DMS153 treated with DMSO at 0.1 percent for 48 hours (cell line): ENCODE data around the gene C2CD2L.
"Not testable (repeated sequence)": the region's sequence is repeated elsewhere in the genome, so short reads cannot be mapped to it uniquely, and the experiment has no call there.

ENCODE experiments used
- DNase-seq: peaks from one replicate; lab custom pipeline; 2025; ENCODE audit not compliant: unreplicated experiment; lab: John Stamatoyannopoulos, UW

The C2CD2L gene

DNA sequence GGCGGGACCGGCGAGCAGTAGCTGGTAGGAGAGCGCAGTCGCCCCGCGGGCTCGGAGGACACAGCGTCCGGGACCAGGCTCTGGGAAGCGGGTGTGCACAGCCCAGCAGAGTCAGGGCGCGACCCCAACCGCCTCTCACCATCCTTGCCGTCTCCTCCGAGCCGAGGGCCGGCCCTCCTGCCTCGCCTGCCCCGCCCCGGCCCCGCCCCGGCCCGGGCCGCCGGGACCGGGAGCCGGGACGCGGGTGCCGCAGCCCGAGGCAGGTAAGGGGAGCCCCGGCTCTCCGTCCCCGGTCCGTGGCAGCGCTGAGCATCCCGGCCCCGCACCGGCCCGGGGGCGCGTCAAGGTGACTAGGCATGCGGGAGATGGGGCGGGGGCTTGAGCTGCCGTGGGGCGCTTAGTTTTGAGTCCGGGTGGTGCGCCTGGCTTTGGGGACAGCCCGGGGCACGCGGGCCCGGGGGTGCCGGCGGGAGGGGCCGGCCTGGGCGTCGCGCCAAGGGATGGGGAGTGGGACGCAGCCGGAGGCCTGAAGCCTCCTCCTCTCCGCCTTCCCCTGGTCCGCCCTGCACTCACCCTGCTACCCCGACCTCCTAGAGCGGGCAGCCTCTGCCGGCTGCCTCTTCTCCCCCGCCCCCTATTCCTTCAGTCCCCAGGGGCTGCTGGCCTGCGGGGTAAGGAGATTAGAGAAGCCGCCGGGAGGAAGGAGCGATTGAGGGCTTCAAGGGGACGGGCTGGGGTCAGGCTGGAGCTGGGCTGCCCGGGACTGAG is 42.1 kb downstream of the C2CD2L start, which contains the start of gene ABCG4:
TSS of gene ABCG4 (plus strand) at position 35 of the 768 bp plus-strand sequence. CDS start 914 bp downstream, outside the sequence.
- DNase-seq = no peak

DNA sequence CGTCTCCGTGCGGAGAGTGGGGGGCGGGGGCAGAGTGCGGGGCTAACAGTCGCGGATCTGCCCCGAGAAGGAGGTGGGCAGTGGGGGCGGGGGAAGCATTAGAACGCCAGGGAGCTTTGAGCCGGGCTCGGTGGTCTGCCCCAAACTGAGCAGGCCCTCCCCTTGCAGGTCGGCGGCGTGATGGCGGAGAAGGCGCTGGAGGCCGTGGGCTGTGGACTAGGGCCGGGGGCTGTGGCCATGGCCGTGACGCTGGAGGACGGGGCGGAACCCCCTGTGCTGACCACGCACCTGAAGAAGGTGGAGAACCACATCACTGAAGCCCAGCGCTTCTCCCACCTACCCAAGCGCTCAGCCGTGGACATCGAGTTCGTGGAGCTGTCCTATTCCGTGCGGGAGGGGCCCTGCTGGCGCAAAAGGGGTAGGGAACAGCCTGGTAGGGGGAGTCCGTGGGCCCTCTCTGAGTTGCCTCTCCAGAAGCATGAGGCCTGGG is 42.7 kb downstream of the C2CD2L start:
- no peak for DNase-seq

DNA sequence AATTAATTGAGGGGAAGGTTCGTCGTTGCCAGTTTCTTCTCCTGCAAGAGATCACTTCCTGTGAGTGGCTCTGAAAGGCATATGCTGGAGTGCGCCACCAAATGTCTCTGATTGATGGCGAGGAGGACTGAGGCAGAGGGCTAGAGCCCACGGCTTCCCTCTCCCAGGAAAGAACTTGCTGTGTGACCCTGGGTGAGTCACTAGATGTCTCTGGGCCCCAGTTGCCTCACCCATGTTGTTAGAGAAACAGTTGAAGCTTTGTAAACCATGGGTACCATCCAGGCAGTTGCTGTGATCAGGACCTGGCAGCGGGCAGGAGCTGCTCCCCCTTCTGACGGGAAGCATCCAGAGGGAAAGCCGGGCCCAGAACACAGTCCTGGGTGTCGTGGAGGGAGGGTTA is 44.9 kb downstream of the C2CD2L start:
- no peak for DNase-seq

DNA sequence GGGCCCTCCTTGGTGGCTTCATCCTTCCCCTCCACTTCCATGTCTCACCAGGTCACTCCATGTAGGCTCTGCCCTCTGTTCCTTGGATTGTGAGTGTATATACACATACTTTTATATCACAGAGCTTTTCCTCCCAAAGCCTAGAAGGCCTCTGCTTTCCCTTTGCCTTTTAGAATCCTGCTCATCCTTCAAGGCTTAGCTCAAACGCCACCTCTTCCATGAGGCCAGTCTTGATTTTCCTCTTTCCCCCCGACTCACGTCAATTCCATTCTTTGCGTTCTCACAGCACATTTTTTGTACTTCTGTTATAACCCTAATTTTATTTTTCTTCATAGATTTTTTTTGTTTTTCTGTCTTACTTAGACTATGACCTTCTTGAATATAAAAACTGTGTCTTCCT is 45.5 kb downstream of the C2CD2L start:
- no peak for DNase-seq

DNA sequence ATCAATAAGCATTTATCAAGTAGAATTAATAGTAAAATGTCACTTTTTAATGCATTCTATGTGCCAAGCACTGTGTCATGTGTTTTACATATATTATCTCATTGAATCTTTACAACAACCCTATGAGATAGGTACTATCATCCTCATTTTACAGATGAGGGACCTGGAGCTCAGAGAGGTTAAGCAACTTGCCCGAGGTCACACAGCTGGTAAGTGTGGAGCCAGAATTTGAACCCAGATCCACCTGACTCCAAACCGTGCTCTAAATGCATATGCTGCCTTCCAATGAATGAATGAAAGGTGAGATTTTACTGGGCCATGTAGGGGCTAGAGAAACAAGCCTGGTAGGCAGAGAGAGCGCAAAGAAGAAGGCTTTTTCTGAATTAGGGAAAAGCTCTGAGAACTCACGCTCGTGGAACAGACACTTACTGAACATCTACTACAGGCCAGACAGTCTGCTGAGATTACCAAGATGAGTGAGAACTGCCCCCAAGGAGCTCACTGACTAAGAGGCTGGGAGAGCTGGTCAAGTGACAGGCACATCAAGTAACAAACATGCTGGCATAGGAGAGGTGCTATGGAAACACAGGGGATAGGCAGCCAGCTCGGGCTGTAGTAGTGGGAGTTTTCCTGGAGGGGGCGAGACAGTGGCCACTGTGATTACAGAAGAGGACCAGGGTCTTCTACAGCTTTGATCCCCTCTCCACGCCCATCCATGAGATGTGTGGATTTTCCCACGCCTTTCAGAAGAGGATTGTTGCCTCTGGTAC is 46.1 kb downstream of the C2CD2L start:
- no peak for DNase-seq

DNA sequence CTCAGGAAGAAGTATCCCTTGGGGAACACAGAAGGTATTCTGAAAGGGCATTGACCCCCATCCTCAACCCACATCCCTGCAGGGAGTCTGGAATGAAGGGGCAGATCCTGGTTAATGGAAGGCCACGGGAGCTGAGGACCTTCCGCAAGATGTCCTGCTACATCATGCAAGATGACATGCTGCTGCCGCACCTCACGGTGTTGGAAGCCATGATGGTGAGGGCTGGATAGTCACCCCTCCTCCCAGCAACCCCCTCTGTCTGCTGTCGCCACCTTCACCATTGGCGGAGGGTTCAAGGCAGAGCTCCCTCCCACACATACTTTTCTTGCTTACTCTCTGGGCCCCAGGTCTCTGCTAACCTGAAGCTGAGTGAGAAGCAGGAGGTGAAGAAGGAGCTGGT is 47.0 kb downstream of the C2CD2L start:
- no peak for DNase-seq

DNA sequence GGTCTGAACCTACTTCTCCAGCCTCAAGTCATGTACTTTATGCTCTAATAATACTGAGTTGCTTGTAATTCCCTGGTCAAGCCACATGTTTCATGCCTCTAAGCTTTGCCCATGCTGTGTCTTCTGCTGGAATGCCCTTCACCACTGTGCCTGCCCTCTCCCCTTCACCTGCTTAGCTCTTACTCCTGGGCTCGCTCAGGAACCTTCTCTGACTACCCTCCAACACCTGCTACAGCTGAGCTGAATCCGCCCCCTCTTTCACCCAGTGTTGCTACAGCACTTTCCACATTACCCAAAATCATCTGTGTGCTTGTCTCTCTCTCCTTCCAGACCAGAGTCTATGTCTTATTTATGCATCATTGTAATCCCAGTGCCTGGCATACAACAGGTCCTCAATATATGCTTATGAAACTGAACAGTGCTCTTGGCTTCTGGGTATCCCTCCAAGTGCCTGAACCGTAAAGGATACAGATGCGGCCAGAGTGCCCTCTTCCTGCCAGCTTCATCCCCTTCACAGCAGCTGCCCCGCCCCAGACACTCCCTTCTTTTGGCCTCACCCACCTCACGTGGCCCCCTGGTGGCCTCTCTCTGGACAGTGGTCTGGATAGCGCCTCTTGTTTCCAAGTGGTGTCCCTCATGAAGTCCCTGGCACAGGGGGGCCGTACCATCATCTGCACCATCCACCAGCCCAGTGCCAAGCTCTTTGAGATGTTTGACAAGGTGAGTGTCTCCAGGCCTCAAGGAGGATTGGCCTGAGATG is 48.8 kb downstream of the C2CD2L start:
- DNase-seq = no peak

DNA sequence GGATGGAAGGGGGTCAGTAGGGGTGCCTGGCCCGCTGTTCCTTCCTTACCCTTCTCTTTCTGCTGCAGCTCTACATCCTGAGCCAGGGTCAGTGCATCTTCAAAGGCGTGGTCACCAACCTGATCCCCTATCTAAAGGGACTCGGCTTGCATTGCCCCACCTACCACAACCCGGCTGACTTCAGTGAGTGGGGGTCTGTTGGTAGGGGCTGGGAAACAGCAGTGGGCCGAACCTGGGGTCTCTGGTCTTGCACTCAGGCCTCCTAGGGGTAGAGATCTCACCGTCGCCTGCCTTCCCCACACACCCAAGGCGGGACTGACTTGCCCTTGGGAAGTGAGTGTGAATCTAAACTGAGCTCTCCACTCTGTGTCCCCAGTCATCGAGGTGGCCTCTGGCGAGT is 49.4 kb downstream of the C2CD2L start:
- DNase-seq = no peak

DNA sequence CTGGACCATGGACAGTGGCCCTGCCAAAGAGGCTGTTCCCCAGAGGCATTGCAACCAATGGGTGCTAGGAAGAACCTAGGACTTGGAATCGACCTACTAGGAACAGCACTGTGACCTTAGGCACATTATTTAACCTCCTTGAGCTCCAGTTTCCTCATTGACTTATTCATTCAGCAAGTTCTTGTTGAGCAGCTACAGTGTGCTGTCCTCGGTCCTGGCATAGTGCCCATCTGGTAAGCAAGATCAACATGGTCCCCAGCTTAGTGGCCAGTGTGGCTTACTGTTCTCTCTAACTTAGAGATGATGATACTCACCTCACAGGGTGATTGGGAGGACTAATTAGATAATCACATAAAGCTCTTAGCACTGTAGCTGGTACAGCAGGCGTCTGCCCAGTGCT is 49.9 kb downstream of the C2CD2L start:
- no peak for DNase-seq

DNA sequence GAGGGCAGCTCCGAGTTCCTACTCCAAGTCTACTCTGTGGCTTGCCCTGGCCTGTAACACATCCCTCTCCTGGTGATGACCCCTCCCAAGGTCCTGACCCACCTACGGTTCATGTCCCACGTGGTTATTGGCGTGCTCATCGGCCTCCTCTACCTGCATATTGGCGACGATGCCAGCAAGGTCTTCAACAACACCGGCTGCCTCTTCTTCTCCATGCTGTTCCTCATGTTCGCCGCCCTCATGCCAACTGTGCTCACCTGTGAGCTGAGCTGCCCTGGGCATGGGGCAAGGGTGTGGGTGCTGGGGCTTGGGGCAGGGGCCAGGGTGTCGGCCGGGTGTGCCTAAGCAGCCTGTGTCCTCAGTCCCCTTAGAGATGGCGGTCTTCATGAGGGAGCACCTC is 51.3 kb downstream of the C2CD2L start:
- DNase-seq = no peak

DNA sequence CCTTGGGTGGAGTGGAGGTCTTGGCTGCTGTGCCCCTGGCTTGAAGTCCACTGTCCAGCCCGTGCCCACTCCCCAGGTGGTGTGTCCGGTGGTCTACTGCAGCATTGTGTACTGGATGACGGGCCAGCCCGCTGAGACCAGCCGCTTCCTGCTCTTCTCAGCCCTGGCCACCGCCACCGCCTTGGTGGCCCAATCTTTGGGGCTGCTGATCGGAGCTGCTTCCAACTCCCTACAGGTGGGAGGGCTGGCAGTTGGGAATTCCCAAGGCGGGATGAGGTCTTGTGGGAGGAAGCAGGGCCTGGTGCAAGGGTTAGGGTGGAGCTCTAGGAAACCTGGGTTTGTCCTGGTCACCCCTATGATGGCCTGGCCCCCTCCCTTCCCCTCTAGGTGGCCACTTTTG is 53.0 kb downstream of the C2CD2L start:
- no peak for DNase-seq

DNA sequence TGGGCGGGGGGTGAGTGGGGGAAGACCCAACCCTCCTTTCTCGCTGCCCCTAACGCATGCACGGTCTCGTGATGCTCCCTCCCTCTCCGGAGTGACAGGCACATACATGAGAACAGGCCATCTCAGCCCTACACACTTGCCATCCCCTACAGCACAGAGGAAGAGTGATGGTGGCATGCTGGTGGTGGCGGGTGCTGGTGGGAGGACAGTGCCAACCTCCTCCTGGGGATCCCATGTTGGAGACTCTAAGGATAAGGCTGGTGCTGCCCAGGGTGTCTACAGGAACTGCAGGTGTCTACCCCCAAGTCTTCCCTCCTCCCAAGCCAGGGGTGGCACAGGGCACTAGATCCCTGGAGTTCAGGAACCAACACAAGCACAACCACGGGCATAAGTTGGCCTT is 54.7 kb downstream of the C2CD2L start:
- DNase-seq = no peak

DNA sequence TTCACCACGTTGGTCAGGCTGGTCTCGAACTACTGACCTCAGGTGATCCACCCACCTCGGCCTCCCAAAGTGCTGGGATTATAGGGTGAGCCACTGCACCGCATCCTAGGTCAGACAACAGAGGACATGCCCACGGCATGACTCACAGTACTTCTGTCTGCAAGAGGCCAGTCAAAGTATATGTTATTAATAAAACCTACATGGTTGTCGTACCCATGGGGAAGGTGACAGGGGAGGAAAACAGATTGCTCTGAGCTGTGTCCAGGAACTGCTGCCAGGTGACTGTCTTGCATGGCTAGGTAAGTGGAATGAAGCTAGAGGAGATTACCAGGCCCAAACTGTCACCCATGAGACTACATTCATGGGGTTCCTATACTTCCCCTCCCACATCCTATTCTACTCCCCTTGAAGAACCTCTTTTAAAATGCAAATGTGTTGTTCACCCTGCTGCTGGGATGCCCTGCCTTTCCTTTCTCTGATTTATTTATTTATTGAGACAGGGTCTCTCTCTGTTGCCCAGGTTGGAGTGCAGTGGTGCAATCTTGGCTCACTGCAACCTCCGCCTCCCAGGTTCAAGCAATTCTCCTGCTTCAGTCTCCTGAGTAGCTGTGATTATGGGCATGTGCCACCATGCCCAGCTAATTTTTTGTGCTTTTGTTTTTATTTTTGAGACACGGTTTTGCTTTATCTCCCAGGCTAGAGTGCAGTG is 59.4 kb downstream of the C2CD2L start:
- no peak for DNase-seq

DNA sequence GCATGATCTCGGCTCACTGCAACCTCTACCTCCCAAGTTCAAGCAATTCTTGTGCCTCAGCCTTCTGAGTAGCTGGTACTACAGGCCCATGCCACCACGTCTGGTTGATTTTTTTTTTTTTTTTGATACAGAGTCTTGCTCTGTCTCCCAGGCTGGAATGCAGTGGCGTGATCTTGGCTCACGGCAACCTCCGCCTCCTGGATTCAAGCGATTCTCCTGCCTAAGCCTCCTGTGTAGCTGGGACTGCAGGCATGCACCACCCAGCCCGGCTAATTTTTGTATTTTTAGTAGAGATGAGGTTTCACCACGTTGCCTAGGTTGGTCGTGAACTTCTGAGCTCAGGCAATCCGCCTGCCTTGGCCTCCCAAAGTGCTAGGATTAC is 59.9 kb downstream of the C2CD2L start:
- DNase-seq = not testable (repeated sequence)

DNA sequence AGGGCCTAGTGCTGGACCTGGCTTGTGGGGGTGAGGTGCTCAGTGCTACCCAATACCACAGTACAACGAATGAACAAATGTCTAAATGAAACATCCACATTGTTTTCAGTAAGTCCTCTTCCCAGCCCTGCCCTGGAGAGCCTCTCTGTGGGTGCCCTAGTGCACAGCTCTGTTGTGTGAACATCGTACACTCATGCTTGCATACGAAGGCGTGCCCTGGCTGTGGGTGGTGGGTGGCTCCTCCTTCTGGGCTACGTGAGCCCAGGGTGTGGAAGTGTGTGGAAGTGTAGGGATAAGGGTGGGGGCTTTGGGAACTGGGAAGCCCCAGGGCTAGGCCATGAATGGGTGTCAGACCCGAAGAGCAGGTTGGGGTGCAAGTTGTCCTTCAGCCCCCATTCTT is 60.8 kb downstream of the C2CD2L start:
- no peak for DNase-seq
